ENCODE measurements around the gene SAFB. TPM values are rescaled to one million over a fixed set of nuclear protein-coding genes. Genes with fewer than 3 reads are reported as not detected.

Gene SAFB
- total RNA-seq, 1 experiment from 2014 or later, result 171 TPM

GRCh38 chr19:5707576-5708575, 85.0 kb downstream of the SAFB start:
- DNase-seq (ENCODE audit: low spot score), result no peak
- intact Hi-C loops (cut with micrococcal nuclease; ENCODE audit: unreplicated experiment), result no loop called here
- TF ChIP-seq EZH2 (IDR thresholded peaks at IDR 0.05; ENCODE audit: borderline replicate concordance, low read depth, low read length, poor library complexity, severe bottlenecking) (no peak), CTCF (conservative IDR thresholded peaks at IDR 0.05; ENCODE audit: low read depth, low read length) (no peak)
- Histone ChIP-seq H3K4me3 (ENCODE audit: low read depth, low read length, poor library complexity, severe bottlenecking) (no peak overlapping the region), H3K36me3 (ENCODE audit: insufficient read depth, low read length, poor library complexity, severe bottlenecking) (peaks cover 78% of the 10 kb centered on the region), H3K9me3 (ENCODE audit: low read depth, low read length, poor library complexity, severe bottlenecking) (no peaks in the 10 kb centered on the region), H3K27me3 (replicated peaks; ENCODE audit: insufficient read depth, low read depth, low read length, poor library complexity) (no peaks in the 10 kb centered on the region), H3K27ac (ENCODE audit: low read depth, low read length, poor library complexity, severe bottlenecking) (no peak overlapping the region), H3K4me1 (ENCODE audit: insufficient read depth, low read length, poor library complexity, severe bottlenecking) (no peaks in the 10 kb centered on the region)
- no TSS peak for BruUV-seq (replicated peaks)
- ChIA-PET CTCF (no interaction called here), POLR2A (ENCODE audit: low non-redundant PET) (no interaction called here)

DNA sequence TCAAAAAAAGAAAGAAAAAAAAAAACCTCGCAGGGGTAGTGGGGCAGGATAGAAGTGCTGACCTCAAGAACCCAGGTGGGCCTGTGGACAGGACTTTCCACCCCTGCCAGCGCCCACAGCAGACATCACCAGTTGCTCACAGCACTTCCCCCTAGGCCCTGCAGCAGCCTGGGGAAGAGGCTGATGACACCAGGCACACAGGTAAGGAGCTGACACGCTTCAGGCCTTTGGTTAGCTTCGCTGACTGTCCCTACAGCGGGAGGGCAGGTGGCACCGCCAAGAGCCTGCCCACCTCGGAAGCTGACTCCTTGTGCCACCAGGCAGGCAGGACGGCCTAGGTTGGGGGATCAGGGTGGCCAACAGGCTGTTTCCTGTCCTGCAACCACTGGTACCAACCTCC, 88.1 kb downstream of the SAFB start:
- no peaks in the 10 kb centered on the region for H3K9me3 ChIP-seq (ENCODE audit: low read depth, low read length, poor library complexity, severe bottlenecking)
- ChIA-PET POLR2A (ENCODE audit: low non-redundant PET) (no interaction called here), CTCF (no interaction called here)
- no peak for DNase-seq (ENCODE audit: low spot score)
- H3K36me3 ChIP-seq (ENCODE audit: insufficient read depth, low read length, poor library complexity, severe bottlenecking), result peaks cover 72% of the 10 kb centered on the region
- TF ChIP-seq EZH2 (IDR thresholded peaks at IDR 0.05; ENCODE audit: borderline replicate concordance, low read depth, low read length, poor library complexity, severe bottlenecking) (no peak), CTCF (conservative IDR thresholded peaks at IDR 0.05; ENCODE audit: low read depth, low read length) (no peak)
- no peak overlapping the region for H3K4me3 ChIP-seq (ENCODE audit: low read depth, low read length, poor library complexity, severe bottlenecking)
- no peaks in the 10 kb centered on the region for H3K27me3 ChIP-seq (replicated peaks; ENCODE audit: insufficient read depth, low read depth, low read length, poor library complexity)
- intact Hi-C loops (cut with micrococcal nuclease; ENCODE audit: unreplicated experiment), result no loop called here
- no TSS peak for BruUV-seq (replicated peaks)
- H3K27ac ChIP-seq (ENCODE audit: low read depth, low read length, poor library complexity, severe bottlenecking), result no peak overlapping the region
- no peaks in the 10 kb centered on the region for H3K4me1 ChIP-seq (ENCODE audit: insufficient read depth, low read length, poor library complexity, severe bottlenecking)

GRCh38 chr19:5711713-5712161, 88.9 kb downstream of the SAFB start:
- ChIA-PET POLR2A (ENCODE audit: low non-redundant PET) (interaction anchor here (0.6 kb wide), 1 partner anchor 25 kb away, joined by 4 read pairs; no protein-coding TSS in a partner anchor), CTCF (interaction anchor here (0.6 to 0.7 kb wide), 2 partner anchors 24 to 1790 kb away, joined by 6 to 7 read pairs; no protein-coding TSS in a partner anchor)
- TF ChIP-seq EZH2 (IDR thresholded peaks at IDR 0.05; ENCODE audit: borderline replicate concordance, low read depth, low read length, poor library complexity, severe bottlenecking) (no peak), CTCF (conservative IDR thresholded peaks at IDR 0.05; ENCODE audit: low read depth, low read length) (no peak)
- no TSS peak for BruUV-seq (replicated peaks)
- H3K27me3 ChIP-seq (replicated peaks; ENCODE audit: insufficient read depth, low read depth, low read length, poor library complexity), result no peaks in the 10 kb centered on the region
- no peak for DNase-seq (ENCODE audit: low spot score)
- no peaks in the 10 kb centered on the region for H3K4me1 ChIP-seq (ENCODE audit: insufficient read depth, low read length, poor library complexity, severe bottlenecking)
- peaks cover 68% of the 10 kb centered on the region for H3K36me3 ChIP-seq (ENCODE audit: insufficient read depth, low read length, poor library complexity, severe bottlenecking)
- no peaks in the 10 kb centered on the region for H3K9me3 ChIP-seq (ENCODE audit: low read depth, low read length, poor library complexity, severe bottlenecking)
- intact Hi-C loops (cut with micrococcal nuclease; ENCODE audit: unreplicated experiment), result no loop called here
- H3K27ac ChIP-seq (ENCODE audit: low read depth, low read length, poor library complexity, severe bottlenecking), result no peak overlapping the region
- H3K4me3 ChIP-seq (ENCODE audit: low read depth, low read length, poor library complexity, severe bottlenecking), result no peak overlapping the region

All from A673 (cell line).